ENCODE measurements around the gene NANS. TPM values are rescaled to one million over a fixed set of nuclear protein-coding genes. Genes with fewer than 3 reads are reported as not detected.
A peak's percentile ranks its signal among the peaks of the same experiment; 100 is the strongest.

Gene NANS
- total and polyA plus RNA-seq, 8 donors, result 22.8 to 36.5 (median 30.5) TPM

DNA sequence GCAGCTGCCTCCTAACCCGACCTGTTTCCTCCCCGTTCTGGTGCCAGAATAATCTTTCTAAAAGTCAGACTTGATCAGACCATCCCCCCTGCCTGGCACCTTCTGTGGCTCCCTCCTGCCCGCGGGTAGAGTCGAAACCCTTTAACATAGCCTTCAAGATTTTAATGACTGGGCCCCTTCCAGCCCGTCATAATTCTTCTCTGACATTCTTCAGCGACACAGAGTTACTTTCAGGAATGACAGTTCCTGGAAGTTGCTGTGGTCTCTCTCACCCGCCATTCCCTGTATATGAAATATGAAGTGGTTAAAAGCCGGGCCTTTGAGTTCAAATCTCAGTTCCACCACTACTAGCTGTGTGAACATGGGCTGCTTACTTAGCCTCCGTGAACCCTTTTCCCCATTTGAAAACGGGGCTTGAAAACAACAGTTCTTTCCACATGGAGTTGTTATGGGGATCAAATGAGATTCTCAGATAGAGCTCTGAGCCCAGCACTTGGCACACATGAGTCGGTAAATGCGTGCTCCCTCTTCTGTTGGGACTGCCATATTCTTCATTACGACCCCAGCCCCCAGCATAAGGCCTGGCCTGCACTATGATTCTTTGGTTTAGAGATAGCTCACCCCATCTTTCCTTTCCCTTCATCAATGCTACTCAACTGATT lies 737 bp downstream of the NANS start:
- ATAC-seq, result peak in 3 of 4 donors; percentile 1 to 4 (median 2)
- Histone ChIP-seq H3K27me3 (no peaks in the 10 kb centered on the region), H3K36me3 (no peaks in the 10 kb centered on the region), H3K9me3 (no peaks in the 10 kb centered on the region), H3K4me1 (peaks cover 0 to 13% (median 6%) of the 10 kb centered on the region in 3 donors), H3K4me3 (peak overlapping the region; percentile 79 to 90 (median 86)), H3K27ac (peak overlapping the region; percentile 93 to 97 (median 96))
- 5 to 9% methylated on average over 14 of the region's 14 CpGs for WGBS, 2 donors
- DNase-seq, result no peak
- FAIRE-seq, result no peak
- intact Hi-C loops (cut with DNase I), result no loop called here
- TF ChIP-seq, protein P1, sequence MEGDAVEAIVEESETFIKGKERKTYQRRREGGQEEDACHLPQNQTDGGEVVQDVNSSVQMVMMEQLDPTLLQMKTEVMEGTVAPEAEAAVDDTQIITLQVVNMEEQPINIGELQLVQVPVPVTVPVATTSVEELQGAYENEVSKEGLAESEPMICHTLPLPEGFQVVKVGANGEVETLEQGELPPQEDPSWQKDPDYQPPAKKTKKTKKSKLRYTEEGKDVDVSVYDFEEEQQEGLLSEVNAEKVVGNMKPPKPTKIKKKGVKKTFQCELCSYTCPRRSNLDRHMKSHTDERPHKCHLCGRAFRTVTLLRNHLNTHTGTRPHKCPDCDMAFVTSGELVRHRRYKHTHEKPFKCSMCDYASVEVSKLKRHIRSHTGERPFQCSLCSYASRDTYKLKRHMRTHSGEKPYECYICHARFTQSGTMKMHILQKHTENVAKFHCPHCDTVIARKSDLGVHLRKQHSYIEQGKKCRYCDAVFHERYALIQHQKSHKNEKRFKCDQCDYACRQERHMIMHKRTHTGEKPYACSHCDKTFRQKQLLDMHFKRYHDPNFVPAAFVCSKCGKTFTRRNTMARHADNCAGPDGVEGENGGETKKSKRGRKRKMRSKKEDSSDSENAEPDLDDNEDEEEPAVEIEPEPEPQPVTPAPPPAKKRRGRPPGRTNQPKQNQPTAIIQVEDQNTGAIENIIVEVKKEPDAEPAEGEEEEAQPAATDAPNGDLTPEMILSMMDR (IDR thresholded peaks at IDR 0.05), result no peak

DNA sequence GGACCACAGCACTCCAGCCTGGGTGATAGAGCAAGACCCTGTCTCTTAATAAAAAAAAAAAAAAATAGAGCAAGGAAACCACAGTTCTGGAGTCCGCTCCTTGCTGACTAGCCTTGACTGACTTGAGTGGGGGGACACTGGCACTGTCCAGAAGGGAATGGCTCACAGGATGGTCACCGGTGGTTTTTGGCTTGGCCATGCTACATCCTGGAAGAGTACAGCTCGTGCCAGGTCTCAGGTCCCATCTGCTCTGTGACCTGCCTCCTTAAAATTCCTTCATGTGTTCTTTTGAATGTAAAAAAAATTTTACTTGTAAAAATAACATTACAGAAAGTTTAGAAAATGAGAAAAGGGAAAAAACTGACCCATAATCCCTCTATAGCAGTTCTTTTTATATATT lies 5.6 kb downstream of the NANS start:
- FAIRE-seq, result no peak
- Histone ChIP-seq H3K9me3 (no peaks in the 10 kb centered on the region), H3K4me3 (no peak overlapping the region), H3K27me3 (no peaks in the 10 kb centered on the region), H3K4me1 (peaks cover 0 to 13% (median 6%) of the 10 kb centered on the region in 3 donors), H3K27ac (no peak overlapping the region), H3K36me3 (peaks cover 0 to 10% (median 2%) of the 10 kb centered on the region in 3 donors)
- no peak for DNase-seq
- no peak for ATAC-seq
- WGBS, 2 donors, result 87 to 88% methylated on average over 3 of the region's 3 CpGs
- TF ChIP-seq, protein P1 (IDR thresholded peaks at IDR 0.05), result no peak
- intact Hi-C loops (cut with DNase I), result no loop called here

DNA sequence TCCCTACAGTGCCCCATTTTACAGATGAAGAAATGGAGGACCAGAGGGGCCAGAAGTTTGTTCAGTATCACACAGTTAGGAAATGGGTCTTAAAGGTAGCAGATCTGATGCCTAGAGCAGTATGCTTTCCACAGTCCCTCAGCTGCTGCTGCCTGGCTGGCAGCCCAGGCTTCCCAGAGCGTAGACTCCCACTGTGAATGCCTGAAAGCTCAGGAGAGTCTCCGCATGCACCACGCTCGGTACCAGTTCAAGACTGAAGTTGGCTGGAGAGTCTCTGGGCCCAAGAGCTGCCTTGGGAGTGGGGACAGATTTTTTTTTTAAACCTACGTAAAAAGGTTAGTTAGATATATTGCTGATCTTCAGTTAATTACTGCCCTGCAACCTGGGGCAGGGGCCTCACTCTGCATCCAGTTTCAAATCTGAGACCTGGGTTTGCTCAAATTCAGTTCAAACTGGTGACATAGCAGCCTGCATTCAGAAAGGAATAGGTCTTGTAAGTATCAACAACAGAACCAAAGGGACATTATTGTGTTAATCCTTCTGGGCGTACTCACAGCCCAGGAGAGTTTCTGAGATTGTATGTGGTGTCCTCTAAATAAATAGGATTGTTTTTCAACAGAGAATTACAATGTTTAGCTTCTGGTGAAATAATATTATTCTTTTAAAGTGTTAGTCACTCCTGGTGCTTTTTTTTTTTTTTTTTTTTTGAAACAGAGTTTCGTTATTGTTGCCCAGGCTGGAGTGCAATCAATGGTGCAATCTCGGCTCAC lies 8.3 kb downstream of the NANS start:
- Histone ChIP-seq H3K27me3 (no peaks in the 10 kb centered on the region), H3K4me3 (no peak overlapping the region), H3K9me3 (no peaks in the 10 kb centered on the region), H3K4me1 (peaks cover 0 to 3% (median 0%) of the 10 kb centered on the region in 3 donors), H3K27ac (no peak overlapping the region), H3K36me3 (peaks cover 0 to 10% (median 2%) of the 10 kb centered on the region in 3 donors)
- ATAC-seq, result no peak
- 94 to 96% methylated on average over 8 of the region's 8 CpGs for WGBS, 2 donors
- TF ChIP-seq, protein P1 (IDR thresholded peaks at IDR 0.05), result no peak
- intact Hi-C loops (cut with DNase I), result no loop called here
- DNase-seq, result no peak
- no peak for FAIRE-seq

DNA sequence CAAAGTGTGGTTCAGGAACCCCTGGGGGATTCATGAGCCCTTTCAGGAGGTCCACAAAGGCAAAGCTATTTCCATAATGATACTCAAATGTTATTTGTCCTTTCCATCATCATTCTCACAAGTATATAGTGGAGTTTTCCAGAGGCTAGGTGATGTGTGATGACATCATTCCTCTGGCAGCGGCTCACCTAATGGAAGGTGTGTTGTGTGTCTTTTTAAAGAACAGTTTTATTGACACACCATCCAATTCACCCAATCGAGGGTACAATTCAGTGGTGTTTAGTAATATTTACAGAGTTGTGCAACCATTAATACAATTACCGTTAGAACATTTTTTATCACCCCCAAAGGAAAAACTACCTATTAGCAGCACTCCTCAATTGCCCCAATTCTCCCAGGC lies 9.7 kb downstream of the NANS start:
- H3K4me3 ChIP-seq, result no peak overlapping the region
- H3K36me3 ChIP-seq, result peaks cover 0 to 10% (median 2%) of the 10 kb centered on the region in 3 donors
- TF ChIP-seq, protein P1 (IDR thresholded peaks at IDR 0.05), result no peak
- no peaks in the 10 kb centered on the region for H3K4me1 ChIP-seq
- no peak overlapping the region for H3K27ac ChIP-seq
- ATAC-seq (no peak), DNase-seq (no peak), FAIRE-seq (no peak)
- 66 to 71% methylated on average over 3 of the region's 3 CpGs for WGBS, 2 donors
- H3K27me3 ChIP-seq, result no peaks in the 10 kb centered on the region
- intact Hi-C loops (cut with DNase I), result no loop called here
- no peaks in the 10 kb centered on the region for H3K9me3 ChIP-seq
